Inflammatory macrophage treated with lipopolysaccharide for 4 hours (primary cell): ENCODE results near the gene WNT7A.

Experiments used
- DNase-seq: peaks from one replicate; pipeline ENCODE4 v3.0.0-alpha.2; 2020

The WNT7A gene

DNA sequence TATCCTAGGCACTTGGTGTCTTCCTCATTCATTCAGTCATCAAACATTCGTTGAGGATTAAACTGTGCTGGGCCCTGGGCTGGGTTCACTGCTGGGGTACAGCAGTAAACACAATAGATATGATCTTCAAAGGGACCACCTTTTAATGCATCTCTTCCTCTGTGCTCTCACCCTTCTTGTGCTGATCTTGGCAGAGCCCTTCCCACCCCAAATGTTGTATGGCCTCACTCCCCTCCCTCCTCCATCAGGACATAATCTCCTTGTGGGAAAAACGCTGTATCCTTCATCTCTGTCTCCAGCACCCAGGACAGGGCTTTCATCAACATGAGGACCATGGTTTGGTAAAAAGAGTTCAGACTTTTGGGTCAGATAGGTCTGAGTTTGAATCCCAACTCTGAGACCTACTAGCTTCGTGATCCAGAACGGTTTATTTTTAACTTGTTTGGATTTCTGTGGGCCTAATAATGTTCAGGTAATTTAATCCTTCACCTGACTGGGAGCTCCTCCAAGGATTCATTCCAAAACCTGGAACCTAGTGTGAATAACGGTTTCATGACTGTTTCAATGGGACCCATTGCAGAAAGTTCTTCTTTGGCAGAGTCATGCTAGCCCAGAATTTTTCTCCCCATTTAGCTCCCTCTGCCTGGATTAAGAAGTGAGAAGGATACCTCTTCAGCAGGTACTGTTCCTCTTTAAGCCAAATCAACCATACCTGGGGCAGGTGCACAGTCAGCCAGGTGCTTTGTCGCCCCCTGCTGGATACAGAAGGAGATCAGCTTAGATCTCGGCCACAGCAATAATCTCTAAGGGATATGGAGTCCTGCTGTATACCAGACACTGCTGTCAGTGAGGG is 5.2 kb upstream of the WNT7A start:
- no peak for DNase-seq

DNA sequence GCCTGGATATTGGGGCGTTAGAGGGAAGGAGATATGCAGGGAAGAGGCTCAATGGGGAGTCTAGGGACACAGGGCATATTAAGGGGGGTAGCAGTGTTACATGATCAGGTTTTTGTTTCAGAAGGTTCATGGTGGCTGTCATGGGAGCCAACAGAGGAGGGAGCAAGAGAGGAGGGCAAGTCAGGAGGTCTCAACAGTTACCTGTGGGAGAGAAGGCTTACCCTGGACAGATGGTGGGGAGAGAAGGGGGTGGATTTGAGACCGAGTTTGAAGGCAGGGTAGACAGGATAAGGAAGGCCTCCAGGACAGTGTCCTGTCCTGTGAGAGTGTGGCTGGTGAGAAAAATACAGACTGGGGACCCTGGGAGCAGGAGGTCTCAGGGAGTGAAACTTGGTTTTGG is 3.8 kb upstream of the WNT7A start:
- DNase-seq = no peak

DNA sequence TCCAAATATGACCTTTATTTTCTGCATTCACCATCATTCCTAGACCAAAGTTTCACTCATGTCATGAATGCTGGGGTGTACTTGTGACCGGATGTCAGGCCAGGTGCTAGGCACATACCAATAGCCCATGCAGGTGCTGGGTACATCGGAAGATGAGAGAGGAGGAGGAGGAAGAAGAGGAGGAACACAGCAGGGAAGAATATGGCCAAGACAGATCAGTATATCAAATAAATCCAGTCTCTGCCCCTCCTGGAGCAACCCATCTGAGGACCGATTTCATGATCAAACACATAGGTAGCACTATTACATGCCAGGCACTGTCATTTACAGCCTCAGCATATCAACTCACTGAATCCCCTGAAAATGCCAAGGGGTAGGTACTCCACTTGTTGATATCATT is 3.0 kb upstream of the WNT7A start:
- no peak for DNase-seq

DNA sequence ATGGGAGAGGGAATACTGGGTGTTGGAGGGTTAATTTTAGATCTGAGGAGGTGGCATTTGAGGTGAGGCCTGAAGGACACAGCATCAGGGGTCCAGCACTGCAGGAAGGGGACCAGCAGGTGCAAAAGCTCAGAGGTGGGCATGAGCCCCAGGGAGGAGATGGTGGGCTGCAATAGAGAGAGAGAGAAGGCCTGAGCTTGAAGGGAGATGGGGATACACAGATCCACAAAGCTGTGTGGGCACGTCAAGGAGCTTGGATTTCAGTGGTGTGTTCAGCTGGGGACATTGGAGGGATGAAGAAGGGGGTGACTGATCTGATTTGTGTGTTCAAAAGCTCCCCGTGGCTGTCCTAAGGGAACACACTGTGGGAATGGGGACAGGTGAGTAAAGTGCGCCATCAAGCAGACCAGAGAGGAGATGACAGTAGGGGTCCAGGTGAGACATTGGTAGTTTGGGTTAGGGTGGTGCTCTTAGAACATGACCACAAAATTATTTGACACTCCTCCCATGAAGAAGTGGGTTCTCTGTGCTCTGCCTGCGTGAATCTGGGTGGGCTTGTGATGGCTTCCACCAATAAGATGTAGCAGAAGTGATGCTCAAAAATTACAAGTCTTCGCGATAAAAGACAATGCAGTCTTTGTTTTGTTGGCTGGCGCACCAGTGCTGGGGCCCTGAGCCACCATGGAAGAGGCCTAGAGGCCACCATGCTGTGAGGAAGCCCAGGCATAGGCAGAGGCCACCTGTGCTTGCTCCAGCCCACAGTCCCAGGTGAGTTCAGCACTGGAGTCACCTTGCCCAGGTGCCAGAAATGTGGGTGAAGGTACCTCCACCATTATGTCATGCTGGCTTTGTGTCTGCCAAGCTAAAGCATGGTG is 1.9 kb upstream of the WNT7A start:
- DNase-seq = no peak

DNA sequence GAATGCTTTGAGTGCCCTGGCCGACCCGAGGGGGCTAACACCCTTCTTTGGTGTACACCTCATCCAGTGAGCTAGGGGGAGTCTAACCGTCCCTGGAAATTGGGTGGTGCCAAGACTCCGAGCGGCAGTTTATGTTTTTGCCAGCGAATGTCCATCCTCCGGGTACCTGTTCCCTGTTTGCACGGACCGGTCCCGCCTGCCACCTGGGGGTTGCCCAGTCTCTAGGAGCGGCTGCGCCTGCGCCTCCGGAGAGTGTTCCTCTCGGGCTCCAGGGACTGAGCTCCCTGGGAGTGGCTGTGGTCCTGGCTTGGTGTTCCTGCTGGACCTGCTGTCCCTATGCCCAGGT is 913 bp upstream of the WNT7A start:
- no peak for DNase-seq

DNA sequence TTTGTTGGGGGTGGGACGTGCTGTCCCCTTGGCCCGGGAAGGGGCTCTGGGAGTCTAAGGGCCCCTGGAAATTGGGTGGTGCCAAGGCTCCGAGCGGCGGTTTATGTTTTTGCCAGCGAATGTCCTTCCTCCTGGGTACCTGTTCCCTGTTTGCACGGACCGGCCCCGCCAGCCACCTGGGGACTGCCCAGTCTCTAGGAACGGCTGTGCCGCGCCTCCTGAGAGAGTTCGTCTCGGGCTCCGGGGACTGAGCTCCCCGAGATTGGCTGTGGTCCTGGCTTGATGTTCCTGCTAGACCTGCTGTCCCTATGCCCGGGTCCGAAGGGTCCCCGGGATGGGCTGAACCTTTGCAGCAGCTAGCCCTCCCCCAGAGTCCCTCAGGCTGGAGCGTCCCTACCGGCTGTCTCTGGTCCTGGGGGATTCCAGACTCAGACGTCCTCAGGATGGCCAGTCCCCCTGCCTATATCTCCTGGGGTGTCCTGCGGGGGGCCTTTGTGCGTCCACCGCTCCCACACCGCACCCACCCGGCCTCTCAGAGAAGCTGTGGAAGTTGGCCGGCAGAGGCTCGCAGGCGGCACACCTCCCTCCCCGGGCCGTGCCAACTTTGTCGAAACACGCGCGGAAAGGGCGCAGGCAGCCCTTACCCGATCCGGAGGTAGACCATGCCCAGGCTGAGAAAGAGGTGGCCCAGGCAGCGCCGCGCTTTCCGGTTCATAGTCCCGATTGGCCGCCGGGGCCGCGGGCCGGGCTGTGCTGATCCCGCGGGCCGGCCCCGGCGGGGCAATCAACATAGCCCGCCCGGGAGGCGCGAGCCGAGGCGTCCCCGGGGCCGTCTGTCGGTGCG is 547 bp downstream of the WNT7A start:
- DNase-seq = no peak

DNA sequence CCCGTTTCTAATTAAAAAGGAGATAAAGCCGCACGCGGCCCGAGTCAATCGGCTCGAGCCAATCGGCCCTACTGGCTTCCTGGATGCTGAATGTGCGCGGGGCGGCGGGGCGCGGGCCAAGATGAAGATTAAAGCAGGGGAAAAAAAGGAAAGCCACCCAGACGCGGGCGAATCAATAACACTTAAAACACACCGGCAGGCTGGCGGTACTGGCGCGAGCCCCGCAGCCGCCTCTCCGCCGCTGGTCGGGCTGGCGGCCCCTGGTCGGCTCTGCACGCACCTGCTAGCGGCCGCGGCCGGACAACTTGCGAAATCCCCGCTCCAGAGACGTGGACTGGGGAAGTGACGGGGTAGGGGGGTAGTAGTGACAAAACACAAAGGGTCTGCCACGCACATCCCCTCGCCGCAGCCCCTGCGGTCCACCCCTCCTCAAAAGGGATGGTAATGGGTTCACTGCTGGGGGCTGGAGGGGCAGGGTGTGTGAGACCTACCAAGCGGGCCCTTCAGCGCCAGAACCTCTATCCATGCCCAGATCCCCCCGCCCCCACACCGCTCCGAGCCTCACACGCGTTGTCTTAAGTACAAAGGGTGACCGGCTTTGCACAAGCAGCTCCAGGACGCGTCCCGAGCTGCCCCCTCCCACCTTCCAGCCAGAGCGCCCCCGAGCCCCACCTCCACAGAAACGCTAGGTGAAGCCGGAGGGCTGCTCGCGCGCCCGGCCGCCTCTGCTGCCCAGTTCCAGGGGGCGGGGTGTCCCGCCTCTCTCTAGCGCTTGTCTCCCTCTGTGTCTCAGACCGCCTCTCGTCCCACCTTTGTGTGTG is 1.4 kb downstream of the WNT7A start:
- no peak for DNase-seq

DNA sequence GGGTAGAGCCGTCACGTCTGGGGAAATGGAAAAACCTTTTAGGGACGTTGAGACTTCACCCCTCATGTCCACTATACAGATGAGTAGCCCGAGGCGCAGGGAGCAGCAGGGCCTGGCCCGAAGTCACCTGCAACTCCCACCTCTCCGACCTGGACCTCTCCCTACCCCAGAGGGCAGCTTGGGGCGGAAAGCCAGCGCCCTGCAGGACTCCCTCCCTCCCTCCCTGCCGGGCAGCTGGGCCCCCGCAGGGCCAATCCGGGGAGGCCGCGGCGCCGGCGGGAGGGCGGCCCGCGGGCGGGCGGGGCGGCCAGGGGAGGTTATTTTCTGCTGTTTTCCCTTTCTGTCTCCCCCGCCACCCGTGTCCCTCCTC is 2.0 kb downstream of the WNT7A start:
- DNase-seq = no peak

DNA sequence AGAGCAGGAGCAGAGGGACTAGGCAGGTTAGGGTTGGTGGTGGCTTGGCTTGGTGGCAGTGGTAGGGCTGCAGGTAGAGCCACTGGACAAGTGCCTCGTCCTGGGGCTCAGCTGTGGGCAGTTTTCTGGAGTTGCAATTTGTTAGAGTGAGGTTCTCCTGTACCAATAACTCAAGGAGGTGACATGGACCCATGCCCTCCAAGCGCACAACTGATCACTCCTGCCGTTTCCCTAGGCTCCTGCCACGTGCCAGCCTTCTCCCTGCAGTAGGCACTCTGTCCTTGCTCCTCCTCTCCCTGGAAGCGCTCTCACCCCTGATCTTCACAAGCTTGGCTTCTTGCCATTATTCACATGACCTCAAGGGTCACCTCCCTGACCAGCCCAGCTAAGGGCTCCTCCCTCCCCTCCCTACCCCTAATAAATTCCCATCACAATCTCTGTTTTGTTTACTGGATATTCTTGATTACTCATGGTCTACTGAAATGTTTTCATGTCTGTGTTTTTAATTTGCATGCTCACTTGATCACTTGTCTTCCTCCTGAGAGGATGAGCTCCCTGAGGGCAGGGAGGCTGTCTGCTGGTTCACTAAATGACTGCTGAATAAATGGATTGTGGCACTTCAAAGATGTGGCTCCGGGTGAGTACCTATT is 3.3 kb downstream of the WNT7A start:
- no peak for DNase-seq

DNA sequence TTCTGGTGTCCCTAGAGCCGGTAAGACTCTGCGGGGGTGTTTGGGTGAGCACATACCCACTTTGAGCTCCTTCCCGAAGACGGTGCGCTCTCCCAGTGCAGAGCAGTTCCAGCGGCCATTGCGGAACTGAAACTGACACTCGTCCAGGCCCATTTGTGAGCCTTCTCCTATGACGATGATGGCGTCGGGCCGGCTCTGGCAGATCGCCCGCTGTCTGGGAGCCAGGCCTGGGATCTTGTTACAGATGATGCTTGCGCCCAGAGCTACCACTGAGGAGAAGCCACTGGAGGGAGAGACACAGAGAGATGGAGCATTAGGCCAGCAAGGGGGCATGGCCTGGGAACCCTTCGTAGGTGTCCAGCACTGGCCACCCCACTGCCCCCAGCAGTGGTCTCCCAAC is 5.0 kb downstream of the WNT7A start:
- DNase-seq = no peak

DNA sequence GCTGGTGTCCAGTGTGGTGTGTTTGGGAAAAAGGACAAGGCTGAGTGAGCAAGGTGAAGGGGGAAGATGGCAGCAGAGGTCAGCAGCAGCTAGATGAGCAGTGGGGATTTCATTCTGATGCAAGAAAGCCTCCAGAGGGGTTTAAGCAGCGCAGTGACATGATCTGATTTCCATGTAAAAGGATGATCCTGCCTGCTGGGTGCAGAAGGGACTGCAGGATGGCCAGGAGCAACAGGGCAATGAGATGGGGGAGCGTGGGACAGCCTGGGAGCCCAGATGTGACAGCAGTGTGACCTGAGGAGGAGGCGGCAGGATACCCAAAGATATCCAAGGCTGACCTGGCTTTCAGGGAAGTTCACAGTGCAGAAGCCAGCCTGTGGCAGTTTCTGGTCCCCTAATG is 6.1 kb downstream of the WNT7A start:
- DNase-seq = no peak

DNA sequence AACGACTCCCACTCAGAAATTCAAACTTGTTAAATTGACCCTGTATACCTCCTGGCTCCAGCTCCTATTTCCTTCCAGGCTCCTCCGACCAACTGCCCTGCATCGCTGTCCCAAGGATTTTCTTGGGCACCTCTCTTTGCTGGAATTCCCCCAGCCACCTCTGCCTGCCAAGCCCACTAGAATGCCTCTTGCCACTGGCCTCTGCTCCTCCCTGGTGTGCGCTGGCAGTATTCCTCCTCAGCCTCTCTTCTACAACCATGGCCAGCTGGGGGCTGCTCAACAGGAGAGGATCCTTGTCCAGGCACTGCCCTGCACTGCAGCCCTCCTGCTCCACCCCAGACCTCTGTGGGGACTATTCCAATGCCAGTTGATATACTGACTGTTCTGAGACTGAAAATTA is 7.4 kb downstream of the WNT7A start:
- DNase-seq = no peak

DNA sequence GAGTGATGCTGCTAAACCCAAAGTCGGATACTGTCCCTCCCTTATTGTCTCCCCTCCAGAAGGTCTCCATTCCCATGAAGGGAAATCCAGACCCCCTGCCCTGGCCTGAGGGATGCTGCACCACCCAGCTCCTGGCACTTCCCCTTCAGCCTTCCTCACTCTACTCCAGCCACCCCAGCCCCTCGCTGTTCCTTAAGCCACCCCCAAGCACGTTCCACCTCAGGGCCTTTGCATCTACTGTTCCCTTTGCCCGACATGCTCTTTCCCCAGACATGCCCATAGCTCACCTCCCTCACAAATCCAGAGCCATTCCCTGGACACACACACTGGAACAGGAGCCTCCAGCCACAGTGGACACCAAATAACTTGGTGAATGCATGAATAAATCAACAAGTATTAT is 8.1 kb downstream of the WNT7A start:
- no peak for DNase-seq

DNA sequence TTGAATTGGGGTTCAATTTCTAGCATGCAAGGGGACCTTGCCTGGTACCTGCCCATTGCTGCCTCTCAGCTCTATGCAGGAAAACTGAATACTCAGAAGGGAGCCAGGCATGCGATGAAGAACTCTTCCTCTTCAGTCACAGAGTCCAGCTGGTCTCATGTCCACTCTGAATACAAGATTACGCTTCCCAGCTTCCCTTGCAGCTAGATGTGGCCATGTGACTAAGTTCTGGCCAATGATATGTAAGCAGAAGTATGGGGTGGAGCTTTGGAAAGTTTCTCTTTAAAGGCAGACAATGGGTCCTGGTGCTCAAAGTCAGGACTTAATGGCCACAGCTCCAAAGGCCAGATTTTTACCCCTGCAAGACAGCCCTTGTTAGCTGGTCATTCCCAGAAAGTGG is 9.0 kb downstream of the WNT7A start:
- DNase-seq = no peak

DNA sequence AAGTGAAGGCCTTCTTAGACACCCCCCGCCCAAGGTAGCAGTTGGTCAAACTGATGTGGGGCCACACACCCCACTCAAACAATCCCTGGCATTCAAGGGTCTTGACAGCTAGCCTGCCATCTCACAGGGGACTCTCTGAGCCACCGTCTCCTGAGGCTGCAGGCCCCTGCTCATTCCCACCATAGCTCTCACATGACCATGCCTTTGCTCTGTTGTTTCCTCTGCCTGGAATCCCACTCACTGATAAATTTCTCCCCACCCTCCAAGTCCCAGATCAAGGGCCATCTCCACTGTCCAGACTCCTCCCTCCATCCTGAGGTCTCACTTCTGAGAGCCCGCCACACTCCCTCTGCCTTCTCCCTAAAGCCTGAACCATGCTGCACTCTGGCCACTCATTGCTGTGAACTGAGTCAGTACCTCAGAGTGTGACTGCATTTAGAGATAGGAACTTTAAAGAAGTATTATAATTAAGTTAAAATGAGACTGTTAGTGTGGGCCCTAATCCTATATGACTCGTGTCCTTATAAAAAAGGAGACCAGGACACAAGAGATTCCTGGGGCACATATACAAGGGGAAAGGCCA is 10.0 kb downstream of the WNT7A start:
- DNase-seq = no peak

DNA sequence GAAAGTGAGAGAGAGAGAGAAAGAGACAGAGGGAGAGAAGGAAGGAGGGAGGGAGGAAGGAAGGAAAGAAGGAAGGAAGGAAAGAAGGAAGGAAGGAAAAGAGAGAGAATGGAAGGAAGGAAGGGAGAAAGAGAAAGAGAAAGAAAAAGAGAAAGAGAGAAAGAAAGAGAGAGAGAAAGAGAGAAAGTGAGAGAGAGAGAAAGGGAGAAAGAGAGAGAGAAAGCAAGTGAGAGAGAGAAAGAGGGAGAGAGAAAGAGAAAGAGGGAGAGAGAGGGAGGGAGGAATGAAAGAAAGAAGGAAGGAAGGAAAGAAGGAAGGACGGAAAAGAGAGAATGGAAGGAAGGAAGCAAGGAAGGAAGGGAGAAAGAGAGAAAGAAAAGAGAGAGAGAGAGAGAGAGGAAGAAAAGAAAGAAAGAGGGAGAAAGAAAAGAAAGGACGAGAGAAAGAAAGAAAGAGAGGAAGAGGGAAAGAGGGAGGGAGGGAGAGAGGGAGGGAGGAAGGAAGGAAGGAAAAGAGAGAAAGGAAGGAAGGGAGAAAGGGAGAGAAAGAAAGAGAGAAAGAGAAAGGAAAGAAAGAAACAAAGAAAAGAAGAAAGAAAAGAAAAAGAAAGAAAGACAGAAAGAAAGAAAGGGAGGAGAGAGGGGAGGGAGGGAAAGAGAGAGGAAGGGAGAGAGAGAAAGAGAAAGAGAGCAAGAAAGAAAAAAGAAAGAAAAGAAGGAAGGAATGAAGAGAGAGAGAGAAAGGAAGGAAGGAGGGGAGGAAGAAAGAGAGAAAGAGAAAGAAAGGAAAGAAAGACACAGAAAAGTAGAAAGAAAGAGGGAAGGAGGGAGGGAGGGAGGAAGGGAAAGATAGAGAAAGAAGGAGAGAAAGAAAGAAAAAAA is 10.8 kb downstream of the WNT7A start:
- DNase-seq = no peak

DNA sequence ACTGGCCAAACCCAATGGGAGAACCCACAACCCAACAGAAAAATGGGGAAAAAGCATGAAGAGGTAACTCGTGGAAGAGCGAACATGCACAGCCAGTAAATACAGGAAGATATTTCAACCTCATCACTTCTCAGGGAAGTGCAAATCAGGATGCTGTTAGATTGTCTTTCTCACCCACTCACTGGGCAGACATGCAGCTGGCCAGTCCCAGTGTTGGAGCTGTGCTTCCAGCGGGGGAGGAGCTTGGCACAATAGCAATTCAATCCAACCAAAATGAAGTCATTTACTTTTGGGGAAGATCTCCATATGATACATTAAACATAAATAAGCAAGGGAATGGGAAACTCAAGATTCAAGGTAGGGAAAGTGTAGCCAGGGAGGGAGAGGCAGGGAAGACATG is 12.1 kb downstream of the WNT7A start:
- DNase-seq = no peak

DNA sequence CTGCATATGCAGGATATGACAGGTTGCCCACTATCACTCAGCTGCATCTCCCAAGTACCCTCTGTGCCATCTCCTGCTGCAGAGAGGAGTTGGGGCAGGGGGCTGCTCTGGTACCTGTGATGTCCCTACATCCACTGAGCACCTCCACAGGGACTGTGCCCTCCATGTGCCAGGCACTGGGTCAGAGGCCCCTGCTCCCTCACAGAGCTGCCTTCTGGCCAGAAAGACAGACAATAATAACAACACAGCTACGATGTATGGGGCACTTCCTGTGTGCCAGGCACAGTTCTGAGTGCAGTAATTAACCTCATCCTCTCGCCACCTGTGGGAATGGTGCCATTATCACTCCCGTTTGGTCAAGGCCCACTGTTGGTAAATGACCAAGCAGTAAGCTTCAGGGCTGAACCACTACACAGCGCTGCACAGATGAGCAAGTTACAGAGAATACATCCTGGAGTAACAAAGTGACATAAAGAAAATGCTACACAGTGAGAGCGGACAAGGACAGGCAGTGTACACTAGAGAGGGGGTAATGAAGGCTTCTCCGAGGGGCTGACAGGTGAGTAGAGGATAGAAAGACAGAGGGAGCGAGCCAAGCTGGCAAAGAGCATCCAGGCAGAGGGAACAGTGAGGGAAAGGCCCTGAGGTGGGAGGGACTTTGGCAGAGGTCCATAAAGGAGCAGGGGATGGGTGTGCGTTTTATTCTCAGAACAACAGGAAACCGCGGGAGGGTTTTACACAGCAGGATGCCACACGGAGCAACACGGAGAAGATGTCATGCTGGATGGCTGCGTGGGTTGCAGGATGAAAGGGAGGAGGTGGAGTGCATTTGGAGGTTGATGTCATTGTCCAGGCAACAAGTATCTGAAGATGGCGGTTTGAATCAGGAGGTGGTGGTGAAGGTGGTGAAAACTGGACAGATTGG is 13.6 kb downstream of the WNT7A start:
- DNase-seq = no peak

DNA sequence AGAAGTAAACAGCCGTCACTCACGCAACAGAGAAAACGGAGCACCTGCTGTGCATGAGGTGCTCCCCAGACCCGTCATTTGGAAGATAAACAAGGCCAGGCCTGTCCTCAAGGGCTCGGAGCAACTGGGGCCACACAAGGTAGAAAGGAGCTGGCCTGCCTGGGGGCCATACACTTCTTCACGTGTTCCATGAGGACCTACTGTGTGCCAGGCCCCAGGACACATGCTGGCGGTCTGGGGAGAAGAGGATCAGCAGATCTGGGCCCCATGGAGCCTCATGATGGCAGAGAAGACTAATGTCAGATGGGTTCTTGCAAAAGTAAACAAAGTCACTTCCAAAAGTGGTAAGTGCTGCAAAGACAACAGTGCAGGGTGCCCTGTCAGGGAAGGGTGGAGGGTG is 14.3 kb downstream of the WNT7A start:
- DNase-seq = no peak
